ENCODE measurements around the gene ABCB6.

GRCh38 chr2:219230059-219230540, 11.3 kb upstream of the ABCB6 start:
- TF ChIP-seq CTCF (IDR thresholded peaks at IDR 0.05) (no peak), POLR2A (IDR thresholded peaks at IDR 0.05) (no peak)
